GM19324 (cell line): ENCODE data around the gene TMEM242.
"Not testable (repeated sequence)": the region's sequence is repeated elsewhere in the genome, so short reads cannot be mapped to it uniquely, and the experiment has no call there.

Experiments
- ATAC-seq: cut with Tn5 transposase; IDR thresholded peaks from one replicate; pipeline ENCODE4 v1.9.1; 2021; ENCODE audit warnings: mild to moderate bottlenecking, moderate library complexity; ENCODE audit not compliant: unreplicated experiment, low FRiP score

TMEM242 gene

DNA sequence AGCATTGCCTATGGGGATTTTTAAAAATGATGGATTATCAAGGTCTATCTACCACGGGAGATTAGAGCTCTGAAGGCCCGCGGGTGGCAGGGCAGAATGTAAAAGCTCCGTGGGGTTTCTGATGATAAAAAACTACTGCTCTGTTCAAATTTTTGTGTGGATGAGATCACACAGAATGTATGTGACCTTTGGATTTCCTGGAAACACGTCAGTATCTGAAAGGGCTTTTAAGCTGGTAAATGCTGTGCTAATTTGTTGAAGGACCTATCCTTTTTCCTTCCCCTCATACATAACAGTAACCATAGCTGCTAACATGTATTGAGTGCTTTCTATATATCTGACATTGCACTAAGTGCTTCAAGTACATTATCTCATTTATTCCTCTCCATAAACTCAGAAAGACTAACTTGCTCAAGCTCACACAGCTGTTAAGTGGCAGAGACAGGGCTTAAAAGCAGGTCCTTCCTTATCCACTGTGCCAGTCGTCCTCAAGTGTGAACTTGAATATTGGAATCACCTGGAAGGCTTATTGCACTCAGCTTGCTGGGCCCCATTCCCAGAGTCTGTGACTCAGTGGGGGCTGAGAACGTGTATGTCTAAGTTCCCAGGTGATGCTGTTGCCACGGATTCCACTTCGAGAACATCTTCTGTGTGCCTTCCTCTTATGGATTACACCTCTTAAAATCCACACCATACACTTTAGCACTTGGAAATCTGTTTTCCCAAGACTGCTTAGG is 1.9 kb upstream of the TMEM242 start:
- ATAC-seq = no peak

DNA sequence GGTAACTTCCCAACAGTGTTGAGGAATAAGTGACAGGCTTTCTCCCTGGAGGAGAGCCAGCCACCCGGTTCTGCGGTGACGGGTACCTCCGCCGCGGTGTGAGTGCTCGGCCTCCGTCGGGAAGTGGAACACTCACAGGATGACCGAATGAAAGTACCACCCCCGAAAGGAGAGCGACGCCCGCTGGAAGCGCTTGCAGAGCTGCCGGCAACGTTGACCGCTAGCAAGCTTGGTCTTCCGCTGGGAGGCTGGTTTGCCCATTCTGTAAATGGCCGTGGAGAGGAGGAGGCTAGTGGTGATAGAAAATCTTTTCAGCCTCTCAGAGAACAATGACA is 614 bp upstream of the TMEM242 start:
- peak; percentile 34 for ATAC-seq

DNA sequence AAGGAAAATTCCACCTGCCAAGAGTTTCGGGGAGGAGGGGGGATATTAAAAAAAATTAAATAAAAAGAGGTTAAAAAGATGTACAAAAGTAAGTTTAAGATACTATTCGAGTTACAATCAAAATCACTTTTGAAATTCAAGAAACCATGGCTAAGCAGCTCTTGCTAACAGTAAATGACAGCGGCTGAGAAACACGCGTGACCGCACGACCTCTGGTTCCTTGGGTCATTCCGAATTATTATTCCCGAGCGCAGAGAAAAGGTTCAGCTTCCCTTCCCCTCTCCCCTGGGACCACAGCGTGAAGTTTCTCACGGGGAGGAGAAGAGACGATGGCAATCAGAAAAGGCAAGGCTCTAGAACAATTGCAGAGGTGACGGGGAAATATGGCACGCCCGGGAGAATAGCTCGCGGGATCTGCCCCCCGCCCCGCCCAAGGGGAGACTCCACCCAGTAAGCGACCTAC is 496 bp downstream of the TMEM242 start:
- ATAC-seq = no peak

DNA sequence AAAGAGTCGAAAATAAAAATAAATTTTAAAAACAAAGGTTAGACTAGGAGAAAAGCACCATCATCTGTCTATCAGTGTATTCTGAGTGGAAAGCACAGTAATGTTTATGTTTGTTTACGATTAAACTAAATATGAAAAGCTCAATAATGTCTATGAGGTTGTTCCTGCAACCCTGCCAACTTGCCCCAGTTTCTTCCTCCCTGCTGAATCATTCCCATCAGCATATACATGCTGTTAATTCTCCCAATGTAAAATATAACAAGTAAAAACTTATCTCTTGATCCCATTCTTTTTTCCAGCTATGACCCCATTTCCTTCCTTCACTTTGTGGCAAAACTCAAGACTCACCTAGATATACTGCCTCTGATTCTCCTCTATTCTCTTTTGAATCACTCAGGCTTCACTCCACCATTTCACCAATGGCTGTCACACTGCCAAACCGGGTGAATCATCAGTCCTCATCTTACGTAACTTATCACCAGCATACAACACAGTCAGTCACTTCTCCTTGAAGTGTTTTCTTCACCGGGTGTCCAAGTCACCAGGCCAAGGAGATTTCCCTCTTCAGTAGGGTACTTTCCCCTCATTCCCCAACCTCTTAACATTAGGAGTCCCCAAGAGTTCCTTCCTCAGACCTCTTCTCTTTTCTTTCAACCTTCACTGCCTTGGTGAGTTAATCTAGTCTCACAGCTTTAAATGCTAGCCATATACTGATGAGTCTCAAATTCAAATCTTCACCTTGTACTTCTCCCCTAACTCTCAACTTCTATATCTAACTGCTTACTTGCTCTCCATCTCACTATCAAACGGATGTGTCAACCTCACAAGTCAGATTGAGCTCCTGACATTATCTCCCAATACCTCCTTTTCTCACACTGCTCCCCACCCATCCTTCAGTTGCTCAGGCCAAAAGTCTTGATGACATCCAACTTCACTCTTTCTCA is 6.2 kb downstream of the TMEM242 start:
- no peak for ATAC-seq

DNA sequence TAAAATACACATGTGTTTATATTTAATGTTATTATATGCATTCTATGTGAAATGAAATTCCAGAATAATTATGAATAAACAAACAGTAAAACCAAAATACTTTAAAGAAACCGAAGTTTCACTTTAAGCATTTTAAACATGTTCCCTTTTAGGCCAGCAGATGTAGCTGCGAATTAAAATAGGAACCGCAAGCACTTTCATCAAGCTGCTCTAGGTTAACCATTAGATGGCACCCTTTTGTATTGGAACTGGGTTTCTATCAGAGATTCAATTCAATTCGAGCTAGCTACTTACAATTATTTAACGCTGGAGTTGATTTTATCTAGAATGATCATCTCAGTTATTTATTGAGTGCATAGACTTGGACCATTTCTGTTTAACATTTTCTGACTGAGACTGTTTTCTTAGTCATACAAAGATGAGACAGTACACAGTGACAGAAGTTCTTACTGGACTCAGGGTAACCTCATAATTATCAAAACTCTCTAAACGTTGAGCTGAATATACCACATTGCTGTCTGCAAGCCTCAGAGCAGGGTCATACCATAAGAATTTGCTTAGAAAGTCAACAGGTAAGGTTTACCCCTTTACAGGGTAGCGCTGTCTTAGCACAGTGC is 8.5 kb downstream of the TMEM242 start:
- peak; percentile 60 for ATAC-seq

DNA sequence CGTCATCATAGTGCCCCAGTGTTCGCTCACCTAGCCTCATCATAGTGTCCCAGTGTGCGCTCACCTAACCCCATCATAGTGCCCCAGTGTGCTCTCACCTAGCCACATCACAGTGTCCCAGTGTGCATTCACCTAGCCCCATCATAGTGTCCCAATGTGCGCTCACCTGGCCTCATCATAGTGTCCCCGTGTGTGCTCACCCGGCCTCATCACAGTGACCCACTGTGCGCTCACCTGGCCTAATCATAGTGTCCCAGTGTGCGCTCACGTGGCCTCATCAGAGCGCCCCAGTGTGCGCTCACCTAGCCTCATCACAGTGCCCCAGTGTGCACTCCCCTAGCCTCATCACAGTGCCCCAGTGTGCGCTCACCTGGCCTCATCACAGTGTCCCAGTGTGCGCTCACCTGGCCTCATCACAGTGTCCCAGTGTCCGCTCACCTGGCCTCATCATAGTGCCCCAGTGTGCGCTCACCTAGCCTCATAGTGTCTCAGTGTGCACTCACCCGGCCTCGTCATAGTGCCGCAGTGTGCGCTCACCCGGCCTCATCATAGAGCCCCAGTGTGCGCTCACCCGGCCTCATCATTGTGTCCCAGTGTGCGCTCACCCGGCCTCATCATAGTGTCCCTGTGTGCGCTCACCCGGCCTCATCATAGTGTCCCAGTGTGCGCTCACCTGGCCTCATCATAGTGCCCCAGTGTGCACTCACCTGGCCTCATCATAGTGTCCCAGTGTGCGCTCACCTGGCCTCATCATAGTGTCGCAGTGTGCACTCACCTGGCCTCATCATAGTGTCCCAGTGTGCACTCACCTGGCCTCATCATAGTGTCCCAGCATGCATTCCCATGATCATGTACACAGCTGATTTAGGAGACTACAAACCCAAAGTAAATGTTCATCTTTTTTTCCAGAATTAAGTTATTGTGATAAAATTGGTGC is 9.5 kb downstream of the TMEM242 start:
- no peak for ATAC-seq

DNA sequence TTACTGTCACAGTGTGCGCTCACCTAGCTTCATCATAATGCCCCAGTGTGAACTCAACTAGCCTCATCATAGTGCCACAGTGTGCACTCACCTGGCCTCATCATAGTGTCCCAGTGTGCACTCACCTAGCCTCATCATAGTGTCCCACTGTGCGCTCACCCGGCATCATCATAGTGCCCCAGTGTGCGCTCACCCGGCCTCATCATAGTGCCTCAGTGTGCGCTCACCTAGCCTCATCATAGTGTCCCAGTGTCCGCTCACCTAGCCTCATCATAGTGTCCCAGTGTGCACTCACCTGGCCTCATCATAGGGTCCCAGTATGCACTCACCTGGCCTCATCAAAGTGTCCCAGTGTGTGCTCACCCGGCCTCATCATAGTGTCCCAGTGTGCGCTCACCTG is 10.6 kb downstream of the TMEM242 start:
- no peak for ATAC-seq

DNA sequence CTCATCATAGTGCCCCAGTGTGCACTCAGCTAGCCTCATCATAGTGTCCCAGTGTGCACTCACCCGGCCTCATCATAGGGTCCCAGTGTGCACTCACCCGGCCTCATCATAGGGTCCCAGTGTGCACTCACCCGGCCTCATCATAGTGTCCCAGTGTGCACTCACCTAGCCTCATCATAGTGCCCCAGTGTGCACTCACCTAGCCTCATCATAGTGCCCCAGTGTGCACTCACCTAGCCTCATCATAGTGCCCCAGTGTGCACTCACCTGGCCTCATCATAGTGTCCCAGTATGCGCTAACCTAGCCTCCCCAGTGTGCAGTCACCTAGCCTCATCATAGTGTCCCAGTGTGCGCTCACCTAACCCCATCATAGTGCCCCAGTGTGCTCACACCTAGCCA is 12.6 kb downstream of the TMEM242 start:
- ATAC-seq = not testable (repeated sequence)

DNA sequence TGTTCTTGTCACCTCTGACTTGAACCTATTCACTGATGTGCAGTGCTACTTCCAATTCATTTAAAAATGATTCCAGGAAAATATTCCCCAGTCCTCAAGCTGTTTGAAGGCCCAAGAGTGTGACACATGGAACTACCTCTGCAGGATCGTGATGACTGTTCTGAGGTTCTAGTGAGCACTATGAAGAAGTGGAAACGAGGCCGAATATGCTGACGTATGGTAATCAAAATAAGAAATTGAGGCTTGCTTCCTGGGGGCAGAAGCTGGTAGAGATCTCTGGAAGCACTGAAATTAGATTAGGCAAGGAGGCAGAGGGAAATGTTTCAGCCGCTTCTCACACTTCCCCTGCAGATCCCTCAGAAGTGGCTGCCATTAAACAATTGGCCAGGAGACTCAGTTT is 15.7 kb downstream of the TMEM242 start:
- ATAC-seq = no peak

DNA sequence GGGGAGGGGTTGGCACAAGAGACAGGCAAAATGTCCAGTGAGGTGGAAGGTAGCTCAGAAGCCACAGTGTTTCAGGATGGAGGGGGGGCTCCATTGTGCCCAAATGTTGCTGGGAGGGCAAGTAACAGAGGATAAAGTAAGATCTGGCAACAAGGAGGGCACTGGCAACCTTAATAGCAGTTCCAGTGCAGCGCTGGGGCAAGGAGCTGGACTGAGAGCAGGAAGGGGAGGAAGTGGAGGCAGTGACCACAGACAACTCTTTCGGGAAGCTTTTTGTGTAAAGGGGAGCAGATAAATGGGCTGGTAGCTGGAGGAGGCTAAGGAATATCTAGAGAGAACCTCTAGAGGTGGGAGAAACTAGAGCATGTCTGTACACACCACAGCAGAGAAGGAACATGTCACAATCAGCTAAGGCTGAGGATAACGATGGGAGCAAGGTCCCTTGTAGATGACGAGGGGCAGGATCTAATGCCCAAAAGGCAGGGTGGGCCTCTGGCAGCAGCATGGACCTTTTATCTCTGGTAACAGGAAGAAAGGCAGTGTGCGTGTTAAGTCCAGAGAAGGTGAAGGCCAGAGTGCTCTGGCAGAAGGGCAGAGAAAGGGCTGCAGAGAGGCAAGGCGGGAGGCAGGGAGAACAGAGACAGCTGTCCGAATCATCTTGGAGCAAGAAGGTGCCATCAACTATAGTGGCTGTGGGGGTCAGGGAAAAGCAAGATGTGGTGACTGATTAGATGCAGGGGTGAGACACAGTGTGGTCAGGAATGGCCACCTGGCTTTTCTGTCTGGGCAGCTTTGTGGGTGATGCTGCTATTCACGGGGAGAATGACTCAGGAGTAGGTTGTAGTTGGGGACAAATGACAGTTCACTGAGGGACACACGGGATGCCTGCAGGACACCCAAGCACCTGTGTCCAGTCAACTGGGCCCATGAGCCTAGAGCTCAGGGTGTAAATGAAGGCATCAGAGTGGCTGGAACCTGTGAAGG is 17.4 kb downstream of the TMEM242 start:
- no peak for ATAC-seq

DNA sequence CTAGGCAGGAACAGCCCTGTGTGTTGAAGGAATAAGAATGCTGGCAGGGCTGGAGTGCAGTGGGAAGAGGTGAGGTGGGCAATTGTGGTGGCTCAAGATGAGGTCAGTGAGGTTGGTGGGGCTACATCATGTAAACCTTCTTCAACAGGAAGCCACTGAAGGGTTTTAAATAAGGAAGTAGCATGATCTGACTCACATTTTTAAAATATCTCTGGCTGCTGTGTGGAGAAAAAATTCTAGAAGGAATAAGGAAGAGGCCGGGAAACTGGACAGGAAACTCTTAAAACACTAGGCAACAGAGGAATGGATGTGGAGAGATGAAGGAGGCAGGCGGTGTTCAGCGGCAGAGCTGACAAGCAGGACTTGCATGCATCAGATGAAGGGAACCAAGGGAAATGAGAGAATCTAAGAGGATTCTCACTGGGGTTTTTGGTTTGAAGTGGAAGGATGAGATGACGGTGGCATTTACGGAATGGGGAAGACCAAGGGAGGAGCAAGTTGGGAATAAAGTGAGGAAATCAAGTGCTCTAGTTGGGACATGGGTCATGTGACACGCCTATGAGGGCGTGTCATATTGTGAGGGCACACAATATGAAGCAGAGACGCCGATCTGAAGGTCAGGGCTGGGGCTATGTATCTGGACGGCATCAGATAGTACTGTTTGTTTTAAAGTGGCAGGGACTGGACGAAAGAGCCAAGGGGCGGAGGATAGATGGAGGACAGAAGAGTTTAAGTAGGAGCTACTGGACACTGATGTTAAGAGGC is 18.2 kb downstream of the TMEM242 start:
- no peak for ATAC-seq

DNA sequence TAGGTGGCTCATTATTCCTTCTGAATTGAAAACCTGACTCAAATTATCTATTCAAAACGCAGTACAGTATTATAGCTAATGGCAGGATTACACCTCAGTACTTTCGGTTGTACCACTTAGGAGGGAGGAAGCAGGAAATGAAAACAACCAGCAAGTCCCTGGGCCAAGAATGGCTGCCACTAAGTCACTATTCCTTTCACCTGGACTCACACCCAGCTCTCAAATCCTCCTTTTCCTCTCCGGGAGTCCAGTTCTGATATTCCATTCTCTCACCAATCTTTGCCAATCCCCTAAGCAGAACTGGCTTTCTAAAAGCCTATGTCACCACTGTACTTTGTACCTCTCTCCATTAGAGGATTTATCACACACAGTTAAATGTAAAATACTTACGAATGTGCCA is 20.6 kb downstream of the TMEM242 start:
- no peak for ATAC-seq

DNA sequence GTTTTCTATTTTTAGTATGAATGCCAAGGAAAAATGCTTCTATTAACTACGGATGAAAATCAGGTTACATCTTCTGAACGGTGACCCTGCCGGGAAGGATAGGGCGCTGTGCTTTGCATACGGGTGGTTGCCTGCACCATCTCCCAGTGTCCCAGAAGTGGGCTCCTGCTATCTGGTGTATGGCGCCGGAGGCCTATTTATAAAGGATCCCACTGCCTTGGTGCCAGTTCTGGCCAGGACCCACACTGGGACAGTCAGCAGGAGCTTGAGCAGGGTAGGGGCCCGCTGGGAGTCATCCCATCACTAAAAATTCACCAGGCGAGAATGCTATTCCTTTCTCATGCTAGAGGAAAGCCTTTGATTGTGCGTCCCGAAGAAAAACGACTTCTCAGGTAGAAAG is 22.9 kb downstream of the TMEM242 start:
- no peak for ATAC-seq

DNA sequence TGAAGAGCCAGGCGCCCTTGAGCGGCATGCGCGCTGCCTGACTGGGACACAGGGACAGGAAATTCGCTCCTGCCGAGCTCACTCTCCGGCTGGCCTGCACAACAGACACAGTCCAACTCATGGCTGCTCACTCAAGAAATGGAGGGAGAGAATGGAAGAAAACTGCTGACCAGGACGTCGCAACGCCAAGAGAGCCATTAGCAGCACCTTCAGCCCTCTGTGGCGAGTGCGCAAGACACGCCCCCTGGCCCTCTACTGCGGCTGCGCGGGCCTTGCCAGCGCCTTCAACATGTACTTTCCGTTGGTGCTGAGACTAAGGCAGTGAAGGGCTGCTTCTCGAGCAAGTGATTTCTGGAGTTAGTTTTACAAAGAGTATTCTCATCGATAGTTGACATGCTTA is 23.3 kb downstream of the TMEM242 start:
- no peak for ATAC-seq

DNA sequence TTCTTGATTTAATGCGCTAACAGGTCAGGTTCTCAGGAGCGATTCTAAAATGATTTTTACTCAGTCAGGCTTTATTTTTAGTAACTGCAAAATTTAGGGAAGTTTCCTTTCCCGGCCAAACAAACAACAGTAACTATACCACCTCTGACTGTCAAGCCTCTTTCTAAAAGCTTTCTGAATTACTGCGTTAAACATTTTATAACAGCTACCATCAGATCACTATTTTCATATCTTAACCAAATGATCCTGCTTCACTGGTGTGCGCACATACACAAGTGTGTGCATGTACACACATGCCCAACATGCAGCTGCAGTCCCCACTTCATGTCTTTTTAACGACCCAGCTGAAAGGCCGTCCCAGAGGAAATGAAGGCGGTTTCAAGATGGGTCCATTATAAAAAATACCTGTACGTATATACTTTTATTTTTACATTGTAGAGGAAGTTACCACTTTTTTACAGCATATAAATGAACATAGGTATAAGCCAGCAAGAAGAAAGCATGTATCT is 25.0 kb downstream of the TMEM242 start:
- ATAC-seq = no peak

DNA sequence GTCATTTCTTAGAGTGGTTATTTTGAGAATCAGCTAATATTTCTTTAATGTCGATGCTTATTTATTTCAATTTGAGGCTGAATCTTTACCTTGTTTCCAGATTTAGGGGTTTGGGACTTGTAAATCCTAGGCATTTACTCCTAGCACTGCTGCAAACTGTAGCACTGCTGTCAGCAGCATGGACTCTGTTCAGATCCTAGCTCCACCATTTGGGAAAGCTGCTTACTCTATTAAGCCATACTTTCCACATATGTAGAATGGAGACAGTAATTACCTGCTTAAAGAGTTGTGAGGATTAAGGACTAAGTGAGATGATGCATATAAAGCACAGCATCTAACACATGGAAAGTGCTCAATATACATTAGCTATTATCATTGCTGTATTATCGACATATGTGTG is 28.7 kb downstream of the TMEM242 start:
- ATAC-seq = no peak

DNA sequence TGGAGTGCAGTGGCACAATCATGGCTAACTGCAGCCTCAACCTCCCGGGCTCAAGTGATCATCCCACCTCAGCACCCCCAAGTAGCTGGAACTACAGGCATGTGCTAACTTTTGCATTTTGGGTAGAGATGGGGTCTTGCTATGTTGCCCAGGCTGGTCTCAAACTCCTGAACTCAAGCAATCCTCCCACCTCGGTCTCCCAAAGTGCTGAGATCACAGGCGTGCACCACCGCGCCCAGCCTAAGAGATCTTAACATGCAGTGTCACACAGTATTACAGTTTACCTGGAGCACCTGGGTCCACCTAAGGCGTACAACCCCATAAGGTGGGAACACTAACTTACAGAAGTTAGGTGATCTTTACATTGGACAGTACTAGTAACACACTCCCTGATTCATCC is 29.5 kb downstream of the TMEM242 start:
- no peak for ATAC-seq

DNA sequence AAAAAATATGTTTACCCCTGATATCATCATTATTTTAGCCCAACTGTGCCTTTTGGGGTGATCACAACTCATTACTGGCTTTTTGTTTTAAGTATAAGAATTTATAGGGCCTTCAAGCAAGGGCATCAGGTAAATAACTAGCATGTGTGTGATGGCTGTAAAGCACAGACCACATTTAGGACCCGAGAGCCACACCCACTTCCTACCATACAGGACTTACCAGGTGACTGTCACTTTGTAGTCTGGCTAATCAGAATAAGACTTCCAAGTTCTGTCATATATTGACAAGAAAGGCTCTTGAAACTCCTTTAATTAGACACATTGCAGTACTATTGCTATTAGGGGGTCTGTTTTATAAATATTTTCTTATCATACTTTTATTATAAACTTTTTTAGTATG is 31.1 kb downstream of the TMEM242 start:
- ATAC-seq = no peak
